Nephron progenitor cell (in vitro differentiated cells): Measurements from ENCODE around the gene RCAN1.

Experiments used
- DNase-seq: peaks from one replicate; pipeline ENCODE4 v3.0.0; 2021
- H3K27ac Mint-ChIP-seq: 2 replicates; pipeline ENCODE4 v1.8.0; 2021; ENCODE audit warnings: mild to moderate bottlenecking, moderate library complexity, mixed read lengths
- H3K27me3 Mint-ChIP-seq: 2 replicates; pipeline ENCODE4 v1.8.0; 2021; ENCODE audit warnings: mild to moderate bottlenecking, low read depth, mixed read lengths; ENCODE audit not compliant: poor library complexity
- H3K36me3 Mint-ChIP-seq: 2 replicates; pipeline ENCODE4 v1.8.0; 2021; ENCODE audit warnings: low read depth, mixed read lengths
- H3K4me1 Mint-ChIP-seq: 2 replicates; pipeline ENCODE4 v1.8.0; 2021; ENCODE audit warnings: mixed read lengths
- H3K4me3 Mint-ChIP-seq: 2 replicates; pipeline ENCODE4 v1.8.0; 2021; ENCODE audit warnings: mild to moderate bottlenecking, moderate library complexity, mixed read lengths
- H3K9me3 Mint-ChIP-seq: 2 replicates; pipeline ENCODE4 v1.8.0; 2021; ENCODE audit warnings: mild to moderate bottlenecking, moderate library complexity, mixed read lengths
- TF ChIP-seq, protein P1 (sequence below): fragments of 200-600 bp; sonication (generic); IDR thresholded peaks from 2 replicates; pipeline ENCODE4 v1.5.0; 2021; ENCODE audit warnings: antibody characterized with exemption

The RCAN1 gene

GRCh38 chr21:34639882-34640788 lies 25.2 kb upstream of the RCAN1 start:
- TF ChIP-seq, protein P1, sequence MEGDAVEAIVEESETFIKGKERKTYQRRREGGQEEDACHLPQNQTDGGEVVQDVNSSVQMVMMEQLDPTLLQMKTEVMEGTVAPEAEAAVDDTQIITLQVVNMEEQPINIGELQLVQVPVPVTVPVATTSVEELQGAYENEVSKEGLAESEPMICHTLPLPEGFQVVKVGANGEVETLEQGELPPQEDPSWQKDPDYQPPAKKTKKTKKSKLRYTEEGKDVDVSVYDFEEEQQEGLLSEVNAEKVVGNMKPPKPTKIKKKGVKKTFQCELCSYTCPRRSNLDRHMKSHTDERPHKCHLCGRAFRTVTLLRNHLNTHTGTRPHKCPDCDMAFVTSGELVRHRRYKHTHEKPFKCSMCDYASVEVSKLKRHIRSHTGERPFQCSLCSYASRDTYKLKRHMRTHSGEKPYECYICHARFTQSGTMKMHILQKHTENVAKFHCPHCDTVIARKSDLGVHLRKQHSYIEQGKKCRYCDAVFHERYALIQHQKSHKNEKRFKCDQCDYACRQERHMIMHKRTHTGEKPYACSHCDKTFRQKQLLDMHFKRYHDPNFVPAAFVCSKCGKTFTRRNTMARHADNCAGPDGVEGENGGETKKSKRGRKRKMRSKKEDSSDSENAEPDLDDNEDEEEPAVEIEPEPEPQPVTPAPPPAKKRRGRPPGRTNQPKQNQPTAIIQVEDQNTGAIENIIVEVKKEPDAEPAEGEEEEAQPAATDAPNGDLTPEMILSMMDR: no peak
- no peaks in the 10 kb centered on the region for H3K36me3 Mint-ChIP-seq
- no peak for DNase-seq
- peaks cover 17% of the 10 kb centered on the region for H3K27me3 Mint-ChIP-seq
- H3K27ac Mint-ChIP-seq: no peak overlapping the region
- peaks cover 3% of the 10 kb centered on the region for H3K9me3 Mint-ChIP-seq
- H3K4me3 Mint-ChIP-seq: no peak overlapping the region
- H3K4me1 Mint-ChIP-seq: peaks cover 2% of the 10 kb centered on the region

DNA sequence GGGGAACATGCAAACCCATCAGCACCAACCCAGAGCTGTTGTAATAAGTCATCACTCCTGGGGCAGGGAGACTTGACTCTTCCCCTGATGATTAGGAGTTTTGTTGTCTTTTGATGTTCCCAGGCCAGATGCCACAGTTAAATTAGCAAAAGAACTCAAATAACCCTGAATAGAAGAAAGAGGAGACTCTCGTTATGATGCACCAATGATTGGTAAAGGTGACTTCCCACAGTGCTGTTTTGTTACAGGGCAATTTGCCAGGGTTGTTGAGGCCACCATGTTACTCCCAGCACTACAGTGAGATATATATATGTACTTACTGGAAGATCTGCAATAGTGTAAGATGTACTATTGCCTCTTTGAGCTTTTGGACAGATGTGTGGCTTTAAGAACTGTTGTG lies 24.3 kb upstream of the RCAN1 start:
- Mint-ChIP-seq H3K27me3 (peaks cover 17% of the 10 kb centered on the region), H3K27ac (no peak overlapping the region)

GRCh38 chr21:34636961-34637360 lies 22.0 kb upstream of the RCAN1 start:
- DNase-seq: no peak
- peaks cover 3% of the 10 kb centered on the region for H3K9me3 Mint-ChIP-seq
- peak overlapping the region; percentile 60 for H3K27ac Mint-ChIP-seq
- H3K36me3 Mint-ChIP-seq: no peaks in the 10 kb centered on the region
- TF ChIP-seq, protein P1: no peak
- H3K27me3 Mint-ChIP-seq: peaks cover 8% of the 10 kb centered on the region
- no peaks in the 10 kb centered on the region for H3K4me1 Mint-ChIP-seq
- no peak overlapping the region for H3K4me3 Mint-ChIP-seq

More for the DNA sequence above, 24.3 kb upstream of the RCAN1 start:
- Mint-ChIP-seq H3K4me1 (no peaks in the 10 kb centered on the region), H3K9me3 (peaks cover 3% of the 10 kb centered on the region), H3K36me3 (no peaks in the 10 kb centered on the region), H3K4me3 (no peak overlapping the region)
- DNase-seq: no peak
- TF ChIP-seq, protein P1: no peak

DNA sequence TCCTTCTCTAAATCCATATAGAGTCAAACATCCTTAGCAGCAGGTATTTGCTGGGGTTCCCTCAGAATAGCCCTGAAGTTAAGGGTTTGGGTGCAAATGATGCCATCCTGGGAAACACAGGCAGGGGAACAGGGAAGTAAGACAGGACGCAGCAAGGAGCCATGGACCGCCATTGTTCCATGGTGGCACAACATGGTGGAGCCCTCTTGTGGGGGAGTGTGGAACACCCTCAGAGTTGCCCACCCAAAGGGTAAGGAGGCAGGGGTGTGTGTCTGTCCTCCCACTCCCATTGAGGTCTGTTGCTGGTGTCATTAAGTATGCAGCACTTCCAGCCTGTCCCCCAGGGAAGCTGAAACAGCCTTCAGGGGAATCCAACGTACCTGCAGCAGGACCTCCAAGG lies 20.4 kb upstream of the RCAN1 start:
- Mint-ChIP-seq H3K9me3 (no peaks in the 10 kb centered on the region), H3K27me3 (peaks cover 8% of the 10 kb centered on the region), H3K4me3 (no peak overlapping the region), H3K4me1 (no peaks in the 10 kb centered on the region), H3K27ac (no peak overlapping the region), H3K36me3 (no peaks in the 10 kb centered on the region)
- TF ChIP-seq, protein P1: no peak
- no peak for DNase-seq

- H3K4me3 Mint-ChIP-seq: no peak overlapping the region
- no peak for DNase-seq
- H3K9me3 Mint-ChIP-seq: no peaks in the 10 kb centered on the region
- no peak overlapping the region for H3K27ac Mint-ChIP-seq
- TF ChIP-seq, protein P1: no peak
- H3K36me3 Mint-ChIP-seq: no peaks in the 10 kb centered on the region
- H3K27me3 Mint-ChIP-seq: peaks cover 8% of the 10 kb centered on the region
- no peaks in the 10 kb centered on the region for H3K4me1 Mint-ChIP-seq
Measured at GRCh38 chr21:34632498-34632897, 17.6 kb upstream of the RCAN1 start.
